Putamen (tissue), 1 donor: ENCODE measurements around the gene SMAP1.
"Not testable (repeated sequence)": the region's sequence is repeated elsewhere in the genome, so short reads cannot be mapped to it uniquely, and the experiment has no call there.

Source experiments
- DNase-seq: peaks from one replicate; pipeline ENCODE4 v3.0.0-alpha.2; 2016; ENCODE audit warnings: low spot score

SMAP1 gene

DNA sequence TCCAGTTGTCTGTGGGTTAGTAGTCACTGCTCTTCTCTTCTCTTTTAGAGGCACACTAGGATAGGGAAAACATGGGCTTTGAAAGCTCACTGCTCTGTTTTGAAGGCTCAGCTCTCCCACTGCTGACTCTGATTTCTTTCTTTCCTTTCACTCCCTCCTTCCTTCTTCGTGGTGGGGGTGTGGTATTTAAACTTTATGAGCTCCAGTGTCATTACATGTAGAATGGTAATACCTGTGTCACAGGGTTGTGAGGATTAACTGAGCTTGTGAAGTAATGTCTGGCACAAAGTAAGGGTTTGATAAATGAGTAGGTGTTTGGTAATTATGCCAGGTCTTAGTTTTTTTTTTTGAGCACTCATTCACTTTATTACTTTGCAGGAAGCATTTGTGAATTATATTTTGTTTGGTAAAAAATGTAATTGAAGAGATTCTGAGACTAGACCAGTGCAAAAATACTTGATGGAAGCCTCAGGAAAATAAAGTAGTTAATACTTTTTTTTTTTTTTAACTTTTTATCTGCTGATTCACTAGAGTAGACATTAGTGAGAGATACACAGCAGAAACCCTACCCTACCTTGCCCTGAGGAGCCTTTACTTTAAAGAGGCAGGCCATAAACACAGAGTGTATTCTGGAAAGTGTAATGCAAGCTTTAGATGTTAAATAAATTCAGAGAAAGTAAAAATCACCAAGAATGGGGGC, 17.3 kb downstream of the SMAP1 start:
- no peak for DNase-seq

DNA sequence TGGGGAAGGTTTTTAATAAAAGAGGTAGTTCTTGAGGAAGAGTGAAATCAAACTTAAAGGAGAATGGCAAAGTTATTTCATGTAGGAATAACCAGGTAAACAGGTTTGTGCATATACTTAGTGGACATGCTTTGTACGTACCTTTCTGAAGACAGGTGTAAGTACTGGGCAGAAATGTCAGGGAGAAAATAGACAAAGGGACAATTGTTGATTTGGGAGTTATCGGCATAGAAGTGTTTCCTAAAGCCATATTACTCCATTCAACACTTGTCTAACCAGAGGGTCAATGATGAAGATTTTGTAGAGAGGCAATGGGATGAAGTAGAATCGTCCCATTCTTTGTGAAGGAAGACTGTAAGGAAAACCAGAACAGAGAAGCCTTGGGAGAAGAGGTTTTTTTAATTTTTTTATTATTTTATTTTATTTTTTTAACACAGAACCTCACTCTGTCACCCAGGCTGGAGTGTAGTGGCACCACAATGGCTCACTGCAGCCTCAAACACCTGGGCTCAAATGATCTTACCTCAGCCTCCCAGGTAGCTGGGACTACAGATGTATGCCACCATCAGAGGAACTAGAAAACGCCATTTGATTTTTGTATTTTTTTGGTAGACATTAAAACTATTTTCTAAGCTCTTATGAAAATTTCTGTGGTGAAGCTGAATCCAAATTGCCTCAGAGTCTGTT, 18.0 kb downstream of the SMAP1 start:
- DNase-seq = no peak

DNA sequence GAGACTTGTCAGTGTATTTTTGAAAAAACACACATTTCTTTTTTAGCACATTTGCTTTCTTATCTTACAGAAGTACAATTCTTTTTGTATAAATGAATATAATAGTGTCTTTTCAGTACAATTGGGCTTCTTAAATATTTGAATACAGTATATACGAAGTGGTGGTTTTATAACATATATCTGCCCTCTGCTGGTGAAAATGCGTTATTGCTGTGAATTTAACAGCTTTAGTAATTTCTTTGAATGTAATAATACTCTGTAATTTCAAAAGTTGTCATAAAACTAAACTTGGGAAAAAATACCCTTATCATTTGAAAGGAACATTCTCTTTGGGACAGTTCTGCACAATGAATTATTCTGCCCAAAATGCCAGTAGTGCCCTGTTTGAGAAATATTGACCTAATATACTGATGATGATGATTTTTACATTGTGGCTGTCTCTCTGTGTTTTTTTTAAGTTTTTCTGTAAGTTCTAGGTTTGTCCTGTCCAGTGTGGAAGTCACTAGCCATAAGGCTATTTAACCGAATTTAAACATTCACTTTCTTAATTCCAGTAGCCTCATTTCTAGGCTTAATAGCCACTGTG, 19.0 kb downstream of the SMAP1 start:
- no peak for DNase-seq

DNA sequence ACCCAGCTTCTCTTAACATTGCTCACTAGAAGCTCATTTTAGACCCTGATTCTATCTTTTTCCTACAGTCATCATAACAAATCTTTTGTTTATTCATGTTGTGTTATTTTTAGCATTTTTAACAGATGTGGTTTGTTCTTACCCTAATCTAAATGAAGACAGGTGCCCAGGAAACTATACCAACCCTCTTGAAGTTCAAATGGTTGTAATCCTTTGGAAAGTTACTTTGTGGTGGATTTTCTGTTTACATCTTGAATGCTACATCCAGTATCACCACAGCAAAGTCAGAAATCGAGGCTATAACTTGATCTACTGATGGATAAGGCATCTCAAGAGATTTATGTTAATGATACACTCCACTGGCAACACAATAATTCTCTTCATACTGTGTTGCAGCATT, 26.2 kb downstream of the SMAP1 start:
- no peak for DNase-seq

DNA sequence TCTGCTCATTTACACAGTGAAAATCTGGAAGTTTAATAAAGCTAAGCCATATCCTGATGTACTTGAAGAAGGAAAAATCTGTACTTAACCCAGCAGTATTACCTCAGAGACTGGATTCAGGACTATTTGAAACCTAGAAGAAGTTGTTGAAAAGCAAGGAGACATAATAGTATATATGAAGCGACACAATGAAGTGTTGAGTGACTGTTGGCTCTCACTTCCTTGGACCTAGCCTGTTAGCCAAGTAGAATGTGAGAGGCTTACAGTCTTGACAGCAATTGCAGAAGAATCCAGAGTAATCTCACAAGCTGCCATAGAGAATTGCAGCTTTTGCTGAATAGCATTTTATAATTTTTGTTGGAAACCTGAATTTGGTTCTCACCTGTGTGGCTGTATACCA, 26.7 kb downstream of the SMAP1 start:
- DNase-seq = no peak

DNA sequence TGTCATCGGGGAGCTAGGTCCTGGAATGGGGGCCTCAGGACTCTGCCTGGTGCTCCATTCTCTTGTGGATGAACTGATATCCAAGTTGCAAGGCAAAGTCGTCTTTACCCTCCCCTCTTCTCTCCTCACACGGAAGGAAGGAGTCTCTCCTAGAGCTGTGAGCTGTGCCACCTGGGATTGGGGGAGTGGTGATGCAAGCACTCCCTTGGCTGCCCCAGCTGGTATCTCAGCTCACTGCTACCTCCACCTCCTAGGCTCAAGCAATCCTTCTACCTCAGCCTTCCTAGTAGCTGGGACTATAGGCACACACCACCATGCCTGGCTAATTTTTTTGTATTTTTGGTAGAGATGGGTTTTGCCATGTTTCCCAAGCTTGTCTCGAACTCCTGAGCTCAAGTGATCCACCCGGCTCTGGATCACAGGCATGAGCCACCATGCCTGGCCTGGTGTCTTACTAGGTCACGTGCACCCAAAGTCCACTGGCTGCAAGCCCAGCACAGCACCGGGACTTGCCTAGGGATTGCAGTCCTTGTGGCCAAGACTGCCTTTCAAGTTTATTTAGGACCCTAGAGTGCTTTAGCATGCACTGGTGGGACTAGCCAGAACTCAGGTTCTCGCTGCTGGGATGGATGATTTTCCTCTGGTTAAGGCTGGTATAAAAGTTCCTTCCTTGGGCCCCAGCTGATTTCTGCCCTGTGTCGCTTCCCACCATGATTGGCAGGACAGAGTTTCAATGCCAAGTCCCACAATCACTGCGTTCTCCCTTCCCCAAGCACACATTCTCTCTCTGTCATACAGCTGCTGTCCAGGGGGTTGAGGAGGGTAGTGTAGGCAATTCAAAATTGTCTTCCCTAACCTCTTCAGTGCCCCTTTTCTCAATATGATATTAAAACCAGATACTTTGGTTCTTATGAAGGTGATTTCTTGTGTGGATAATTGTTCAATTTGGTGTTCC, 33.5 kb downstream of the SMAP1 start:
- DNase-seq = no peak

DNA sequence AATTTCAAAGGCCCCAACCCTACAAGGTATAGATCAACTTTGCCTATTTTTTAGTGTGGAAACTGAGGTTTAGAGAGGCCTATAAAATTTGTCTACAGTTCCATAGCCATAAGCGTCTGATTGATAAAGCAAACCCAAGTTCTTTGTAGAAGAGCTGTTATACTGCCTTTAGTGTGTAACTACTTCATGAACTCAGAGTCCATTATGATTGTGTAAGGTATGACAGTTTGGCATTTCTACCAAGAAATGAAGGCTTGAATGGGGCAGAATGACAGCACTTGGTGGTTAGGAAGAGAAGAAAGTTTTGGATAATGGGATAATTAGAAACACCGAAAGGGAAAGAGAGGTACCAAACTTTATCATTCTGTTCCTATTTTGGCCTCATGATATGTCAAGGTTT, 38.1 kb downstream of the SMAP1 start:
- DNase-seq = no peak

DNA sequence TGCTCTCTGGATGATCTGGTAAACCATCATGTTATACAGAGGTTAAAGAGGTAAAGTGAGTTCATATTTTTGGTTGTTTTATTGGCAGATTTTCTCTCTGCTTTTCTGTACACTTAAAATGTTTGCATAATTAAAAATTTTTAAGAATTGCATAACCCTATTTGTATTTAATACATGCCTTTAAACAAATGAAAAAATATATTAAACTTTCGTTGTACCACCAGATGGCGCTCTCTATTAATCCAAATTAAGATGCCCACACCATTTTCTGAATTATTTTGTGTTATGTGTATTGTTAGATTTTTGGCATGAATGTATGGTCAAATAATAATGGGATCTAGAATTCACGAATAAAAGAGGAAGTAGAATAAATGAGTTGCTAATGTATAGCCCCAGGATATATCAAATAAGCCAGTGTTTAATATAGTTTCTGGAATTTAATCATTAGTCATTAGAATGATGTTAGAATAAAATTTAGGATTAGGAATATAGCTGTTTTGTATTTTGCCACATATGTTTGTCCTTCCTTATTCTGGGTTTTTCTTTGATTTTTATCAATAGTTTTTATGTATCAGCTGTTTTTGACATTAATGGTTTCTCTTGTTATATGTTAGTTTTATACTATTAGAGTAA, 38.9 kb downstream of the SMAP1 start:
- peak; percentile 29 for DNase-seq

DNA sequence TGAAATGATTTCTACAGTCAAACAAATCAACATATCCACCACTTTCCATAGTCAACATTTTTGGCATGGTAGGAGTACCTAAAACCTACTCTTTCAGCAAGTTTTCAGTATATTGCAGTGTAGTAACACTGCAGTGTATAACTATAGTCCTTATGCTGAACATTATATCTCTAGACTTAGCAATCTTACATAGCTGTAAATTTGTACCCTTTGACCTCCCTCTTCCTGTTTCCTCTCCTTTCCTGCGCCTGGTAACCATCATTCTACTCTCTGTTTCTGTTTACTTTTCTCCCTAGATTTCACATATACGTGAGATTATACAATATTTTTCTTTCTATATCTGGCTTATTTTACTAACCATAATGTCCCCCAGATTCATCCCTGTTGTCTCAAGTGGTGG, 40.2 kb downstream of the SMAP1 start:
- DNase-seq = no peak

DNA sequence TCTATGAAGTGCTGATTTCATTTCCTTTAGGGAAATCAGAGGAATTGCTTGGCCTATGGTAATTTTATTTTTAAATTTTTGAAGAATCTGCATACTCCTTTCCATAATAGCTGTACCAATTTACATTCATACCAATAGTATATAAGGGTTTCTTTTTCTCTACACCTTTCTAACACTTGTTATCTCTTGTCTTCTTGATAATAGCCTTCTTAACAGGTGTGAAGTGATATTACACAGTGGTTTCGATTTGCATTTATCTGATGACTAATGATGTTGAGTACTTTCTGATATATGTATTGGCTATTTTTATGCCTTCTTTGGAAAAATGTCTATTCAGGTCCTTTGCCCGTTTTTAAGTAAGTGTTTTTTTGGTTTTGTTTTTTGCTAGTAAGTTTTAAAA, 40.8 kb downstream of the SMAP1 start:
- no peak for DNase-seq

DNA sequence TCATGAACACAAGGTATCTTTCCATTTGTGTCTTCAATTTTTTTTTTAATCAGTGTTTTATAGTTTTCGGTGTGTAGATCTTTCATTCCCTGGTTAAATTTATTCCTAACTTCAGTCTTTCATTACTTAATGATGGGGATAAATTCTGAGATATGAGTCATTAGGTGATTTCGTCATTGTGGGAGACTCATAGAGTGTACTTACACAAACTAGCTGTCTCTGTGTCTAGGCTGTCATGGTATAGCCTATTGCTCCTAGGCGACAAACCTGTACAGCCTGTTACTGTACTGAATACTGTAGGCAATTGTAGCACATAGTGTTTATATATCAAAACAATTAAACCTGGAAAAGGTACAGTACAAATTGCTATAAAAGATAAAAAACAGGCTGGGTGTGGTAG, 42.1 kb downstream of the SMAP1 start:
- peak; percentile 12 for DNase-seq

DNA sequence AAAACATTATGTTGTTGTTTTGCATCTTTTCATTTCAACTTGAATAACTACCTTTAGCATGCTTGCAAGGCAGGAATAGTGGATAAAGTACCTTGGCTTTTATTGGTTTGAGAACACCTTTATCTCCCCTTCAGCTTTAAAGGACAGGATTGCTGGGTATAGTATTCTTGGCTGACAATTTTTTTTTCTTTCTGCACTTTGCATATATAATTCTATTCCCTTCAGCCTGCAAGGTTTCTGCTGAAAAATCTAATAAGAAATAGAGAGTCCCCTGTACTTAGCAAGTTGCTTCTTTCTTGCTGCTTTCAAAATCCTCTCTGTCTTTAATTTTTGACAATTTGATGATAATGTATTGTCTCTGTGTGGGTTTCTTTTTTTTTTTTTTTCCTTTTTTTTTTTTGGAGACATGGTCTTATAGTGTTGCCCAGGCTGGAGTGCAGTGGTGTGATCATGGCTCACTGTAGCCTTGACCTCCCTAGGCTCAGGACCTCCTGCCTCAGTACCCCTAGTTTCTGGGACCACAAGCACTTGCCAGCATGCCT, 47.1 kb downstream of the SMAP1 start:
- DNase-seq = no peak

DNA sequence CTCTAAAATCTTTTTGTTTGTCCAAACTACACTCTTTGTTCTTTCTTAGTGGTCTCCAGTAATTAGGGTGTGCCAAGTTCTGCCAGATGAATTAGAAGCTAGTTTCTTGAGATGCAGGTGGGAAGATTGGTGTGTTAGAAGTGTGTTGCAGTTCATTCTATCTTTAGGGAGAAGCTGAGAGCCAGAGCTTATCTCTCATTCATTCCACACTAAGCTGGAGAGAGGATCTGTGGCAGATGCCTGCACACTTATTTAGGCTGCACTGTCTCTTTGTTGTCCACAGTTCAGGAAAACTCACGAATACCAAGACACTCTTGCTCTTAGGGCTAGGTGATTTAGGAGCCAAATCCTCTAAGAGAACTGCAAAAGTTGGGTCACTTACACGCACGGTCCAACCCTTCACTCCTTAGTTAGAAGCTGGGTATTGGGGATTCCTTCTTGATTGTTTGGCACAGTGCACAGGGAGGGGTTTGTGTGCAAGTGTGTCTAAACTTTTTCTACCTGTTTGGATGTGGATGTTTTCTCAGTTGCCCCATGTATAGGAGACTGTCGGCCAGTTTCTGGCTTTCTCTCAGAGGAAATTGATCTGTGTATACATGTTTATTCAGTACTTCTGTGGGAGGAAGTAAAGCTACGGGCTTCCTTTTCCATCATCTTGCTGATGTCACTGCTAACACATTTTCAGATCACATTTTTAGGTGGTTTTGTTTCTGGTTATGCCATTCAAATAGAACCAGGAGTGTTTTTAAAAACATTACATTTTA, 49.5 kb downstream of the SMAP1 start:
- DNase-seq = no peak

DNA sequence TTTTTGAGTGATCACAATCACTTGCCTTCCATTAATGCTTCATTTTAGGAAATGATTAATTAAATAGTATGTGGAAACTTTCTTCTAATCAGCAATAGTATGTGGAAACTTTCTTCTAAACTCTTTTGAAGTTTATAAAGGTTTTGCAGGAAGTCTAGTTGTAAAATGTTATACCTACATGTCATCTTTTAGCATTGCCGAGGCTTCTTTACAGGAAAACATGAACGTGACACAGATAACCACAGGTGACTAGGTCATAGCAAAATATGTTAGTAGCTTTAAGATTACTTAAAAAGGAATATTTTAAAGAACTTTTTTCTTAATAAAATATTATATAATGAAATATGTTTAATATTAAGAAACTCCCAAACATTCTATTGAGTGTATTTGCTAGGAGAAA, 56.8 kb downstream of the SMAP1 start:
- no peak for DNase-seq

DNA sequence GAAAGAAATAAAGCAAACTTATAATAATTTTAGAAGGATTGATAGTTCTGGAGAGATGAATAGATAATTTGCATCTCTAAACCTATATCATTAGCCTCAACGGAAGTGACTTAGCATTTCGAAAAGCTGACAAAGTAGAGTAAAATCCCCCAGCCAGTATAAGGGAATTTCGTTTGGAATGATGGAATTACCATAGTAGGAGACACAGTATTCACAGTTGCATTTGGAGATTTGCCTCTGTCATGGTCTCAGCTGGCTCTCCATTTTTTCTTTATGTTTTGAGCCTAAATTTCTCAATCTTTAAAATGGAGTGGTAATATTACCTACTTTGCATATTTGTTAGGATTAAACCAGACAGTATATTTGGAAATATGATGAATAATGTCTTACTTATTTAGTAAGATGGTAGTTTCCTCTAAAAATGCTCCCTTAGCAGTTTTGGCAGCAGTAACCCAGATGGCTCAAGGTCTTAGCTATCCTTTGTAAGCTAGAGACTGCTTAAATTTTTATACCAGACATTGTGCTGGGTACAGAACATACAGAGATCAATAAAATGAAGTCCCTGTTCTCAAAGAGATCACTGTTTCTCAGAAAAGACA, 58.2 kb downstream of the SMAP1 start:
- DNase-seq = no peak

DNA sequence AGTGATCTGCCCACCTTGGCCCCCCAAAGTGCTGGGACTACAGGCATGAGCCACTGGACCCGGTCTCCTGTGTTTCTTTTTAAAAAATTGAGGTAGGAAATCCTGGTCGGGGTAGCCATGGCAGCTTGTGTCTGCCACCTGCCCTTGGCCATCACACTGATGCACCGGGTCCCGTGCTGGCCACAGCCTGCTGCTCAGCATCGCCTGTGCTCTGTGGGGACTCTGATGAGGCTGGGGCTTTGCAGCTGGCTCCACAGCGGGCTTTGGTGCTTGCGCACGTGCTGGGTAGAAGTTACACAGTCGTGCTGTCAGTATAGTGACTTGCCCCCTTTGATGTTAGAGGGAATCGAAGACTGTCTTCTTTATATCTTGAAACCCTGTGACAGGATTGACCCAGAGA, 66.7 kb downstream of the SMAP1 start:
- no peak for DNase-seq

DNA sequence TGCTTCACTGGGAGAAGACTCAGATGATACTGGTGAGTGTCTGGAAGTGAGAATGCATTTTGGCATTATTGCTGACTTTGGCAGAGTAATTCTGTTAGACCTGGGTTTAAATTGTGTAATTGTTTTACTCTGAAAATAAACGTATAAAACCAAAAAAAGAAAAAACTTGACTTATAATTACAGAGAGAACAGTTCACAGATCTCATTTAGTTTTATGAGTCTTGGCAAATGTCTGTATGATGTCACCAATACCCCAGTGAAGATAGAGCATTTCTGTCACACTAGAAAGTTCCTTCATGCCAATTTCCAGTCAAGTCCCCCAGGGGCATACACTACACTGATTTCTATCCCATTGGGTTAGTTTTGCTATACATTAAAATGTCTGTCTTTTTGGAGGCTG, 67.3 kb downstream of the SMAP1 start:
- no peak for DNase-seq

DNA sequence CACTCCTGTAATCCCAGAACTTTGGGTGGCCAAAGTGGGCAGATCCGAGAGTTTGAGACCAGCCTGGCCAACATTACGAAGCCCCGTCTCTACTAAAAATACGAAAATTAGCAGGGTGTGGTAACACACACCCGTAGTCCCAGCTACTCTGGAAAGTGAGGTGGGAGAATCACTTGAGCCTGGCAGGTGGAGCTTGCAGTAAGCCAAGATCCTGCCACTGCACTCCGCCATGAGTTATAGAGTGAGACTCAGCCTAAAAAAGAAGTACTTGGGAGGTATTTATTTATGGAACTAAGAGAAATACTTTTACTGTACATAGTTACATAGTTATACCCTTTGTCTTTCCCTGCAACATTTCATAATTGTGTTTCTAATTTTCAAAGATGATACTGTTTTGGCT, 67.8 kb downstream of the SMAP1 start:
- DNase-seq = no peak

DNA sequence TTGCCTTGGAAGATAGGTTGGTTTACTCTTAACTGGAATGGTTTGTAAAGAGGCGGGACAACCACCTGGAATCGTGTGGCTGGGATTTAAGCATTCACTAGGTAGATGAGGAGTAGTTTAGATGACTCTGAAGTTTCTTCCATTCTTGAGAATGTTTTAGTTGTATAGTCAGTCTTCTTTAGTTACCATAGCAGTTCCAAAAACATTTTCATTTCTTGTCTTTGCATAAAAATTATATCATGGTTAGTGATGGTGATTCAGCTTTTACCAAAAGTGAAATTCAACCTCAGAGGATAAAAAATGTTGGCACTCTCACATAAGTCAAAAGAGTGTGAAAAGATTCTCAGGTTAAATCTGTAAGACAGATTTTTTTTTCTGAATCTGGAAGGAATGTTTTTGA, 70.3 kb downstream of the SMAP1 start:
- no peak for DNase-seq

DNA sequence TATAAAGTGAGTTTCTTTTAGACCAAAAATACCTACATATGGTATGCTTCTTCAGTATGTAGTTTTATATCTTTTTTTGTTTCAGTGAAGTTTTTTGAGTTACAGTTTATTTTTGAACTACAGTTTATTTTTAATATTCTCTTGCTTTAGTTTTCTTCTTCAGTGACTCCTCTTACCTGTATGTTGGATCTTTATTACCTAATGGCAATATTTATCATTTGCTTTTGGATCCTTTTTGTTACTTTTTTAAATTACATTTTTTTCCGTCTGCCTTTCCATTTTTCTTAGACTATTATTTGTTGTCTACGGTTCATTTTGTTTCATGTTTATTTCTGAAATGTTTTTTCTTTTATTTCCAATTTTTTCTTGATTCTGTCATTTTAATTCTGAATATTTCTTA, 71.9 kb downstream of the SMAP1 start:
- DNase-seq = no peak

DNA sequence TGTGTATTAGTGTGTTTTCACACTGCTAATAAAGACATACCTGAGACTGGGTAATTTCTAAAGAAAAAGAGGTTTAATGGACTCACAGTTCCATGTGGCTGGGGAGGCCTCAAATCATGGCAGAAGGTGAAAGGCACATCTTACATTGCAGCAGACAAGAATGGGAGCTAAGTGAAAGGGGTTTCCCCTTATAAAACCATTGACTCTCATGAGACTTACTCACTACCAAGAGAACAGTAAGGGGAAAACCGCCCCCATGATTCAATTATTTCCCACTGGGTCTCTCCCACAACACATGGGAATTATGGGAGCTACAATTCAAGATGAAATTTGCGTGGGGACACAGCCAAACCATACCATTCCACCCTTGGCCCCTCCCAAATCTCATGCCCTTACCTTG, 73.1 kb downstream of the SMAP1 start:
- DNase-seq = not testable (repeated sequence)
